ENCODE measurements around the gene PHF21A.

Gene PHF21A

GRCh38 chr11:46130286-46130940 lies 9.2 kb upstream of the PHF21A start:
- DNase-seq (ENCODE audit: low spot score), result no peak
- no peaks in the 10 kb centered on the region for H3K36me3 ChIP-seq (ENCODE audit: low read depth)
- H3K4me3 ChIP-seq (ENCODE audit: severe bottlenecking), result no peak overlapping the region
- no peaks in the 10 kb centered on the region for H3K9me3 ChIP-seq (ENCODE audit: severe bottlenecking)
- H3K4me1 ChIP-seq (ENCODE audit: insufficient read depth, poor library complexity, severe bottlenecking), result peaks cover 9% of the 10 kb centered on the region
- no peak for TF ChIP-seq CTCF (IDR thresholded peaks at IDR 0.05; ENCODE audit: poor library complexity, severe bottlenecking)
- no peaks in the 10 kb centered on the region for H3K27me3 ChIP-seq (ENCODE audit: insufficient read depth, poor library complexity, severe bottlenecking)
- no peak for ATAC-seq (ENCODE audit: low read depth)
- no peak overlapping the region for H3K27ac ChIP-seq (ENCODE audit: poor library complexity, severe bottlenecking)

GRCh38 chr11:46129133-46129532 lies 7.9 kb upstream of the PHF21A start:
- no peak overlapping the region for H3K27ac ChIP-seq (ENCODE audit: poor library complexity, severe bottlenecking)

GRCh38 chr11:46127150-46127638 lies 5.9 kb upstream of the PHF21A start:
- peaks cover 14% of the 10 kb centered on the region for H3K4me1 ChIP-seq (ENCODE audit: insufficient read depth, poor library complexity, severe bottlenecking)
- peak; percentile 97 for ATAC-seq (ENCODE audit: low read depth)
- H3K27ac ChIP-seq (ENCODE audit: poor library complexity, severe bottlenecking), result no peak overlapping the region
- H3K36me3 ChIP-seq (ENCODE audit: low read depth), result no peaks in the 10 kb centered on the region
- H3K4me3 ChIP-seq (ENCODE audit: severe bottlenecking), result no peak overlapping the region
- no peaks in the 10 kb centered on the region for H3K27me3 ChIP-seq (ENCODE audit: insufficient read depth, poor library complexity, severe bottlenecking)
- DNase-seq (ENCODE audit: low spot score), result no peak
- peak; percentile 80 for TF ChIP-seq CTCF (IDR thresholded peaks at IDR 0.05; ENCODE audit: poor library complexity, severe bottlenecking)
- no peaks in the 10 kb centered on the region for H3K9me3 ChIP-seq (ENCODE audit: severe bottlenecking)

More at GRCh38 chr11:46129133-46129532, 7.9 kb upstream of the PHF21A start:
- DNase-seq (ENCODE audit: low spot score) (no peak), ATAC-seq (ENCODE audit: low read depth) (no peak)
- H3K4me3 ChIP-seq (ENCODE audit: severe bottlenecking), result no peak overlapping the region
- no peaks in the 10 kb centered on the region for H3K27me3 ChIP-seq (ENCODE audit: insufficient read depth, poor library complexity, severe bottlenecking)
- H3K4me1 ChIP-seq (ENCODE audit: insufficient read depth, poor library complexity, severe bottlenecking), result peaks cover 9% of the 10 kb centered on the region
- no peaks in the 10 kb centered on the region for H3K9me3 ChIP-seq (ENCODE audit: severe bottlenecking)
- no peaks in the 10 kb centered on the region for H3K36me3 ChIP-seq (ENCODE audit: low read depth)
- TF ChIP-seq CTCF (IDR thresholded peaks at IDR 0.05; ENCODE audit: poor library complexity, severe bottlenecking), result no peak

GRCh38 chr11:46125284-46125683 lies 4.0 kb upstream of the PHF21A start:
- Histone ChIP-seq H3K4me3 (ENCODE audit: severe bottlenecking) (no peak overlapping the region), H3K9me3 (ENCODE audit: severe bottlenecking) (no peaks in the 10 kb centered on the region), H3K36me3 (ENCODE audit: low read depth) (no peaks in the 10 kb centered on the region), H3K27me3 (ENCODE audit: insufficient read depth, poor library complexity, severe bottlenecking) (no peaks in the 10 kb centered on the region), H3K4me1 (ENCODE audit: insufficient read depth, poor library complexity, severe bottlenecking) (peaks cover 14% of the 10 kb centered on the region), H3K27ac (ENCODE audit: poor library complexity, severe bottlenecking) (no peak overlapping the region)
- ATAC-seq (ENCODE audit: low read depth) (no peak), DNase-seq (ENCODE audit: low spot score) (no peak)
- TF ChIP-seq CTCF (IDR thresholded peaks at IDR 0.05; ENCODE audit: poor library complexity, severe bottlenecking), result no peak

Measured in RWPE2 (cell line).